NCI-H446 (cell line): ENCODE measurements around the gene COBL.

Source experiments
- DNase-seq, 2 experiments: peaks; one replicate each; lab custom pipeline; 2025; lab: John Stamatoyannopoulos, UW

The COBL gene

GRCh38 chr7:51046482-51046881 lies 270.1 kb downstream of the COBL start:
- DNase-seq: no peak

- DNase-seq: no peak
These were observed 270.5 kb downstream of the COBL start for GRCh38 chr7:51046103-51046466.

GRCh38 chr7:51045319-51046102 lies 271.1 kb downstream of the COBL start:
- no peak for DNase-seq

DNA sequence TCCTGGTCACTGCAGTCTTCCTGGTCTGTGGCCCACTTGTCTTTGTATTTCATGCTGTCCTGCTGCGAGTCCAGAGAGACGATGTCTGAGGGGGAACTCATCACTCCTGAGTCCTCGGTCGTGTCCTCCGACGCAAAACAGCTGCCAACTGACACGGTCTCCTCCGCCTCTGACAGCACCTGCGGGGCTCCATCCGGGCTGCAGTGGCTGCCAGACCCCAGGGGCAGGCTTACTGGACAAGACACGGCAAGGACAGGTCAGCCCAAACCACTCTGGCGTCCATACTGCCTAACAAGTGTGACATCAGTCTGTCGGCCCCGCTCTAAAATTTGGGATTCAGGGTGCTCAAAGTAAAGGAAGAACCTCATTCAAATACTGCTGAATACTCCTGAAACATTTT lies 273.1 kb downstream of the COBL start:
- no peak for DNase-seq

GRCh38 chr7:51040787-51041186 lies 275.8 kb downstream of the COBL start:
- no peak for DNase-seq

- no peak for DNase-seq
These were observed 278.0 kb downstream of the COBL start for GRCh38 chr7:51038573-51038972.

DNA sequence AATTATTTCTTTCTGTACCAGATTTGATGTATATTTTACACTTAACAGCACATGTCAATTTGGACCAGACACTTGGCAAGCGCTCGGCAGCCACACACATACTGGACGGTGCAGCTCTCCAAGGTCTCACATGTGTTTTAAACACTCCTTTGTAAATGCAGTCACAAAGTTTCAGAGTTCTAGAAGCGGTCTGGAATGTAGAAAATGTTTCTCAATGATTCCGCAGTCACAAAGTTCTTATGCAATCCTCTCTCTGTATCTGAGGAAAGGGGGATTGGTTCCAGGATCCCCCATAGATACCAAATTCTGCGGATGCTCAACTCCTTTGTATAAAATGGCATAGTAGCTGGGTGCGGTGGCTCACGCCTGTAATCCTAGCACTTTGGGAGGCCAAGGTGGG lies 280.9 kb downstream of the COBL start:
- no peak for DNase-seq

DNA sequence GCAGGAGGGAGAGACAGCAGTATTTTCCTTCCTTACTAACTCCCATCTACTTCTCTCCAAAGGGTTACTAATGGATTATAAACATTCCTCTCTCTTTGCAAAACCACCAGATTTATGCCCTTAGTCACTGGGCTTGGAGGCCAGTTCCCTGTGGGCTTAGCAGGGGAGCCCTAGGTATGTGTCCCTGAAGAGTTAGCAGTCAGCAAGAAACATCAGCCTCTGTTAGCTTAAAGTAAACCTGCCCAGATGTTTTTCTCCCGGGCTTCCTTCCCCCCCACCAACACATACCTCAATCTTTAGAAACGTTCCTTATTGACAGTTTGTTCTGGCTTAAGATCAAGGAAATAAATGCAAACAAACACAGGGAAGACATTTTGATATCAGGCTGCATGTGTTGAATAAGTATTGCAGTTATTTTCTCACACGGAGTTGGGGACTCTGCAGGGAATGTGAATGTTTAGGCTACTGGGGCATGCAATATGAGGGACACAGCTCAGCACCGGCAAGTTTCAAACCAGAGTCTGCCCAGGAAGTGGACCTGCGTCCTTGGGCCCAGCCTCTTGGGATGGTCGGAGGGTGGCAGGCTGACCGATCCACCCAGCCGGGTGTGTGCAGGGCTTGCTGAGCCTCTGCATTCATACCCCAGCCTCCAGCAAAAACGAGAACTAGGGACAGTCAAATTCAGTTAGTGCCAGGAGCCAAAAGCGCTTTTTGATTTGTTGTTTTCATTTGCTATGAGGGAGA lies 281.9 kb downstream of the COBL start:
- no peak for DNase-seq

DNA sequence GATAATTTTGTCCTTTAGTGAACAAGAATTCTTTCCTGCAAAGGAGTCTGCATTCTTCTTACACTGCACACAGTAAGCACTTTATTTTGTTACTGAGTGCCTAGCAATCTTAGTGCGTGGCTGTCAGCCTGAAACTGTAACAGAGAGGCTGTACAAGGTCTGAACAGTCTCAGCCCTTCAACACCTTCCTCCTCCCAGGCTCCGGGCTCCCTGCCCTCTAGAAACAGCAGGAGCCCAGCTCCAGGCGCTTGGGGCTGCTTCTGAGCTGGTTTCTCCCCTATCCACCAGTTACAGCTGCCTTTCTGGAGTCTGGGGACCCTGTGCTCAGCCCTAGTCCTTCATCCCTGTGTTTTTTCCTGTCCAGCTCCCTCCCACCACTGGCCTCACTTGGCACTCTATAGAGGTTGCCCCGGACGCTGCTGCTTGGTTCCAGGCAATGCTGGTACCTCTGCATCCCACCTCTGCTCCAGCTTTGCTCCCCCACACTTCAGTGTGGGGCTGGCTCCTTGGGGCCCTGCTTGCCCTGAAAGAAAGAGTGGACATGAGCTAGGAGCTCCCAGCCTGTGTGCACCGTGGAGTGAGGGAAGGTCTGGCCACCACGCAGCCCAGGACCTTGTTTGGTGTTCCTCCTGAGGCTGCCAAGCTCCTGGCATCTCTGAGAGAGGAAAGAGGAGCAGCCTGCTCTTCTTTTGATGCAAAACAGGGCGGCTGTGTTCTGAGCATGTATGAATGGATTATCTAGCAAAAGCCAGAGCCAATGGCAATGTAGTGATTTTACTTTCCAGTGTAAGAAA lies 282.7 kb downstream of the COBL start:
- no peak for DNase-seq

- no peak for DNase-seq
These were observed 284.7 kb downstream of the COBL start for GRCh38 chr7:51031791-51032515.

- no peak for DNase-seq
These were observed 285.4 kb downstream of the COBL start for GRCh38 chr7:51031216-51031615.

DNA sequence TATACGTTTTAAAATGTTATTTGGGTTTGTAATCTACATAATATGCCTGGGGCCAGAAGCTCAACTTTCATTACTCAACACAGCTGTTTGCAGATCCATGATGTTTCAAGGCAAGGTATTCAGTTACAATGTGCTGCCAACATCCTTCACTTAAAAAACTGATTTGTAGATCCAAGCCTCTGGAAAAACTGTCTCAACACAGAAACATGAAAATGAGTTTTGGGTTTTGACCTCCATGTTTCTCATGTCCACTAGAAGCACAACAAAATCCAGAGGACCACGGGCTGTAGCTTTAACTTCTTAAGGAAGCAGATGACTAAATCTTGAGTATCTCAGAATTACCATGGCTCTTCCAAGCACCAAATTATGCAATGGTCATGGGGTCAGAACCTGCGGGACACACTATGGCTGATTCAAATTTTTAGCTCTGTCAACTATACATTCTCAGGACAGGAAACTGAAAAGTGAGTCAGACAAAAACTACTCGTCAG lies 286.9 kb downstream of the COBL start:
- no peak for DNase-seq

GRCh38 chr7:51029131-51029530 lies 287.5 kb downstream of the COBL start:
- no peak for DNase-seq

- no peak for DNase-seq
These were observed 288.4 kb downstream of the COBL start for GRCh38 chr7:51027935-51028830.

GRCh38 chr7:51027106-51027934 lies 289.3 kb downstream of the COBL start:
- DNase-seq: no peak

DNA sequence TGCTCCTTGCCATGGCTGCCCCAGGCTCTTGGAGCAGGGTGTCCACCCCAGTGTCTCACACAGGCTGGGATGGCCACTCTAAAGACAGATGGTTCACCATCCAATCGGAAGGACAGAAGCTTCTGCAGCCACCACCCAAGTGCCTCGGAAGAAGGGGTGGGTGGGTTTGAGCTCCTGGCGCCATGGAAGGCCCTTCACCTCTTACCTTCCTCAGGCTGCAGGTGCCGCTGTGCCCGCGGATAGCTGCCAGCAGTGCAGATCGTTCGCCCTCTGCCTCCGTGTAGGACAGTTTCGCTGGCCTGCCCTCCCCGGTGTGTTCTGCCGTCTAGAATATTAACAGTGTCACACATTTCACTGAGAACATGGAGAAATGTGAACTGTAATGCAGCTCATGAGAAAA lies 290.3 kb downstream of the COBL start:
- no peak for DNase-seq

DNA sequence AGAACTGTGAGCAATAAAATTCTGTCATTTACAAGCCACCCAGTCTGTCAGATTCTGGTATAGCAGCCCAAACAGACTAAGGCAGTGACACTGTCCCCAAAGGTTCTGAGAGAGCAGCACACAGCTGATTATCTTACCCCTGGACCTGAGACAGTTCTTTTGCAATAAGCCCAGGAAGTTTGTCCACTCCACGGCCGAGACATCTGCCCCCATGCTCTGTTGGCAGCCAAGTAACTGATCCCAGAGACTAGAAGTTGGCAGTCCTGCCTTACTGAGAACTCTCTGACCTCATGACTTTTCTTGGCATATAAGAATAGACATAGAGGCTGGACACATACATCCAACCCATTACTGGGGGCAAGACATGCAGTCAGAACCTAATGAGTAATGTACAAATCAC lies 290.9 kb downstream of the COBL start:
- DNase-seq: no peak

DNA sequence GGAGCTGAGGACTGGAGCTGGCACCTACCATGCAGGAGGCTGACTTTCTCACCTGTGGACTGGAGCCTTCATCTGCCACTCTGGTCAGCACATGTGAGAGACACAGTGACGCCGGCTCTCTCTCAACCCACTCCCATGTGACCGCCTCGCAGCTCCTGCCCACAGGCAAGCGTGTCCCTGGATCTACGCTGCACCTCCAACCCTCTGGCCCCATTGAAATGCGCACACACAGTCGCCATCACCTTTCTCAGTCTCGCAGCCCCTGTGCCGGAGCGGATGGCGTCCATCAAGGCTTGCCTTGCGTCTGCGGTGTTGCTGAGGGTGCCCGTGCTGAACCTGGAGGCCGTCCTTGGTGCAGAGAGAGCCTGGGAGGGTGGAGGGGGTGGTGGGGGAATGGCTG lies 291.7 kb downstream of the COBL start:
- no peak for DNase-seq

GRCh38 chr7:51023547-51023946 lies 293.1 kb downstream of the COBL start:
- no peak for DNase-seq

DNA sequence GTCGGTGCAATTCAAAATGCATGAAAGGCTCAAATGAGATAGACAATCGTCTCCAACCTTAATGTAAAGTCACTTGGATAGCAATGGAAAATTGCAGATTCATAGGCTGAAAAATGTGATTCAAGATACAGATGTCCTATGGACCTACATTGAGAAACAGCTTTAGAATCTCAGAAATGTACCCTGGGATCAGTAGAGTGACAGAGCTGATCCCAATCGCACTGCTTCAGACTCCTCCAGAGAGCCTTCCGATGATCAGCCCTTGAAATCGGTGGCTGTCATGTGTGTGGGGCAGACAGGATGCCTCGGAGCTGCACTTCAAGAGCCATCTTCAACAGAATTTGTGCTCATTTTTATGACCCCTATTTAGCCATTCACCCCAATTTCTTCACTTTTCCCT lies 293.8 kb downstream of the COBL start:
- no peak for DNase-seq
